ENCODE data around the gene CASKIN2.
"Not testable (repeated sequence)": the region's sequence is repeated elsewhere in the genome, so short reads cannot be mapped to it uniquely, and the experiment has no call there.

Gene CASKIN2

GRCh38 chr17:75521951-75522727, 6.8 kb upstream of the CASKIN2 start:
- DNase-seq, result no peak
- no peak for TF ChIP-seq POLR2A (IDR thresholded peaks at IDR 0.05; ENCODE audit: low read length)
- no peak for TF ChIP-seq GATA1 (IDR thresholded peaks at IDR 0.05; ENCODE audit: low read depth, low read length)

- no peak for DNase-seq
- TF ChIP-seq GATA1 (IDR thresholded peaks at IDR 0.05; ENCODE audit: low read depth, low read length) (no peak), POLR2A (IDR thresholded peaks at IDR 0.05; ENCODE audit: low read length) (no peak)
Observed at GRCh38 chr17:75521290-75521689, 6.0 kb upstream of the CASKIN2 start.

- not testable (repeated sequence) for DNase-seq
Observed at GRCh38 chr17:75520413-75520812, 5.1 kb upstream of the CASKIN2 start.

- TF ChIP-seq GATA1 (IDR thresholded peaks at IDR 0.05; ENCODE audit: low read depth, low read length) (no peak), POLR2A (IDR thresholded peaks at IDR 0.05; ENCODE audit: low read length) (no peak)
- DNase-seq, result no peak
Observed at GRCh38 chr17:75518983-75519537, 3.7 kb upstream of the CASKIN2 start.

GRCh38 chr17:75518201-75518600, 2.9 kb upstream of the CASKIN2 start:
- DNase-seq, result peak; percentile 37 to 46
- TF ChIP-seq POLR2A (IDR thresholded peaks at IDR 0.05; ENCODE audit: low read length), result peak; percentile 39
- TF ChIP-seq GATA1 (IDR thresholded peaks at IDR 0.05; ENCODE audit: low read depth, low read length), result no peak

- peak in 1 of 2 experiments; percentile 48 for DNase-seq
- TF ChIP-seq GATA1 (IDR thresholded peaks at IDR 0.05; ENCODE audit: low read depth, low read length), result no peak
- no peak for TF ChIP-seq POLR2A (IDR thresholded peaks at IDR 0.05; ENCODE audit: low read length)
Observed at GRCh38 chr17:75517297-75517865, 2.0 kb upstream of the CASKIN2 start.

GRCh38 chr17:75516619-75517296, 1.4 kb upstream of the CASKIN2 start:
- peak; percentile 68 to 73 for DNase-seq
- TF ChIP-seq GATA1 (IDR thresholded peaks at IDR 0.05; ENCODE audit: low read depth, low read length) (no peak), POLR2A (IDR thresholded peaks at IDR 0.05; ENCODE audit: low read length) (no peak)

- DNase-seq, result peak; percentile 92 to 96
- TF ChIP-seq POLR2A (IDR thresholded peaks at IDR 0.05; ENCODE audit: low read length) (no peak), GATA1 (IDR thresholded peaks at IDR 0.05; ENCODE audit: low read depth, low read length) (no peak)
Observed at GRCh38 chr17:75516255-75516618, 900 bp upstream of the CASKIN2 start, which contains the start of gene TSEN54. TSS of gene TSEN54 (plus strand) at chr17:75516528. CDS start at chr17:75516561, 33 bp downstream.

GRCh38 chr17:75514919-75515495, 330 bp downstream of the CASKIN2 start:
- TF ChIP-seq POLR2A (IDR thresholded peaks at IDR 0.05; ENCODE audit: low read length), result no peak
- TF ChIP-seq GATA1 (IDR thresholded peaks at IDR 0.05; ENCODE audit: low read depth, low read length), result no peak
- no peak for DNase-seq

- no peak for DNase-seq
- TF ChIP-seq POLR2A (IDR thresholded peaks at IDR 0.05; ENCODE audit: low read length), result no peak
- TF ChIP-seq GATA1 (IDR thresholded peaks at IDR 0.05; ENCODE audit: low read depth, low read length), result no peak
Observed at GRCh38 chr17:75514299-75514918, 928 bp downstream of the CASKIN2 start.

GRCh38 chr17:75513641-75514000, 1.7 kb downstream of the CASKIN2 start:
- no peak for TF ChIP-seq GATA1 (IDR thresholded peaks at IDR 0.05; ENCODE audit: low read depth, low read length)
- TF ChIP-seq POLR2A (IDR thresholded peaks at IDR 0.05; ENCODE audit: low read length), result no peak

GRCh38 chr17:75512926-75513640, 2.3 kb downstream of the CASKIN2 start:
- no peak for TF ChIP-seq POLR2A (IDR thresholded peaks at IDR 0.05; ENCODE audit: low read length)
- no peak for TF ChIP-seq GATA1 (IDR thresholded peaks at IDR 0.05; ENCODE audit: low read depth, low read length)

More at GRCh38 chr17:75513641-75514000, 1.7 kb downstream of the CASKIN2 start:
- no peak for DNase-seq

More at GRCh38 chr17:75512926-75513640, 2.3 kb downstream of the CASKIN2 start:
- no peak for DNase-seq

Data from erythroblast (primary cell).